H9 (cell line): ENCODE data around the gene NFKBIA. TPM values are rescaled to one million over a fixed set of nuclear protein-coding genes. Genes with fewer than 3 reads are reported as not detected.
"Not testable (repeated sequence)": the region's sequence is repeated elsewhere in the genome, so short reads cannot be mapped to it uniquely, and the experiment has no call there.

Experiments used
- DNase-seq: peaks from one replicate; pipeline ENCODE4 v3.0.0-alpha.2; 2017
- H2AFZ ChIP-seq: one replicate; pipeline ENCODE4 v1.6.1; 2013; ENCODE audit warnings: mild to moderate bottlenecking, low read length, control low read depth, moderate library complexity
- H2AK5ac ChIP-seq: 2 replicates; pipeline ENCODE4 v1.6.1; 2013; ENCODE audit warnings: low read length, control low read depth, mixed read lengths; ENCODE audit not compliant: insufficient read length
- H2BK120ac ChIP-seq: one replicate; pipeline ENCODE4 v1.6.1; 2013; ENCODE audit warnings: low read depth, mild to moderate bottlenecking, low read length, control low read depth, inconsistent platforms; ENCODE audit not compliant: poor library complexity, severe bottlenecking
- H2BK12ac ChIP-seq: 2 replicates; pipeline ENCODE4 v1.6.1; 2013; ENCODE audit warnings: low read length, control low read depth, mixed read lengths, low read depth; ENCODE audit not compliant: insufficient read length
- H2BK15ac ChIP-seq: 2 replicates; pipeline ENCODE4 v1.6.1; 2013; ENCODE audit warnings: low read depth, low read length, control low read depth
- H2BK20ac ChIP-seq: one replicate; pipeline ENCODE4 v1.6.1; 2013; ENCODE audit warnings: low read depth, mild to moderate bottlenecking, low read length, control low read depth, inconsistent platforms; ENCODE audit not compliant: poor library complexity, severe bottlenecking
- H2BK5ac ChIP-seq: 2 replicates; pipeline ENCODE4 v1.6.1; 2013; ENCODE audit warnings: low read length, control low read depth, mixed read lengths; ENCODE audit not compliant: insufficient read length
- H3K14ac ChIP-seq: 2 replicates; pipeline ENCODE4 v1.6.1; 2013; ENCODE audit warnings: low read length, control low read depth; ENCODE audit not compliant: insufficient read depth
- H3K18ac ChIP-seq: 2 replicates; pipeline ENCODE4 v1.6.1; 2013; ENCODE audit warnings: low read depth, mild to moderate bottlenecking, mixed read lengths, low read length, control low read depth; ENCODE audit not compliant: insufficient read length
- H3K23ac ChIP-seq: 2 replicates; pipeline ENCODE4 v1.6.1; 2013; ENCODE audit warnings: low read length, control low read depth, mixed read lengths, low read depth; ENCODE audit not compliant: insufficient read length
- H3K23me2 ChIP-seq: 2 replicates; pipeline ENCODE4 v1.6.1; 2013; ENCODE audit warnings: low read depth, mild to moderate bottlenecking, mixed read lengths, low read length, control low read depth; ENCODE audit not compliant: insufficient read length, poor library complexity, severe bottlenecking
- H3K27ac ChIP-seq: 2 replicates; pipeline ENCODE4 v1.5.1; 2013; ENCODE audit warnings: low read length, control low read depth, mixed read lengths, low read depth; ENCODE audit not compliant: insufficient read length
- H3K27me3 ChIP-seq: 2 replicates; pipeline ENCODE4 v1.6.1; 2013; ENCODE audit warnings: low read length, control low read depth, inconsistent platforms; ENCODE audit not compliant: insufficient read depth
- H3K4ac ChIP-seq: 2 replicates; pipeline ENCODE4 v1.6.1; 2013; ENCODE audit warnings: low read depth, mild to moderate bottlenecking, control low read depth, inconsistent platforms, low read length, moderate library complexity
- H3K4me1 ChIP-seq: 2 replicates; pipeline ENCODE4 v1.6.1; 2013; ENCODE audit warnings: low read length, control low read depth, inconsistent platforms; ENCODE audit not compliant: insufficient read depth
- H3K4me2 ChIP-seq: 2 replicates; pipeline ENCODE4 v1.6.1; 2013; ENCODE audit warnings: low read length, control low read depth, mixed read lengths; ENCODE audit not compliant: insufficient read length, insufficient read depth
- H3K56ac ChIP-seq: 2 replicates; pipeline ENCODE4 v1.6.1; 2013; ENCODE audit warnings: low read depth, mild to moderate bottlenecking, mixed read lengths, low read length, control low read depth; ENCODE audit not compliant: insufficient read length
- H3K79me1 ChIP-seq: 2 replicates; pipeline ENCODE4 v1.6.1; 2013; ENCODE audit warnings: low read depth, mild to moderate bottlenecking, moderate library complexity, low read length, control low read depth, inconsistent platforms; ENCODE audit not compliant: insufficient read depth, poor library complexity, severe bottlenecking
- H3K79me2 ChIP-seq: 2 replicates; pipeline ENCODE4 v1.6.1; 2013; ENCODE audit warnings: low read length, control low read depth, inconsistent platforms; ENCODE audit not compliant: insufficient read depth
- H3K9ac ChIP-seq: 2 replicates; pipeline ENCODE4 v1.6.1; 2013; ENCODE audit warnings: low read length, control low read depth, mixed read lengths; ENCODE audit not compliant: insufficient read length; ENCODE audit errors: extremely low read depth
- H3K9me3 ChIP-seq: one replicate; pipeline ENCODE4 v1.6.1; 2013; ENCODE audit warnings: low read depth, low read length, inconsistent platforms; ENCODE audit not compliant: control insufficient read depth
- H3T11ph ChIP-seq: one replicate; pipeline ENCODE4 v1.6.1; 2013; ENCODE audit warnings: mild to moderate bottlenecking, low read length, control low read depth, inconsistent platforms
- H4K20me1 ChIP-seq: one replicate; pipeline ENCODE4 v1.6.1; 2013; ENCODE audit not compliant: control insufficient read depth, insufficient read length, insufficient read depth
- H4K5ac ChIP-seq: 2 replicates; pipeline ENCODE4 v1.6.1; 2013; ENCODE audit warnings: low read depth, mild to moderate bottlenecking, mixed read lengths, low read length, control low read depth; ENCODE audit not compliant: insufficient read length
- H4K8ac ChIP-seq: replicated peaks from 2 replicates; pipeline ENCODE4 v1.6.1; 2013; ENCODE audit warnings: low read length, control low read depth, mixed read lengths, low read depth; ENCODE audit not compliant: insufficient read length
- H4K91ac ChIP-seq: 2 replicates; pipeline ENCODE4 v1.6.1; 2013; ENCODE audit warnings: low read depth, mild to moderate bottlenecking, moderate library complexity, mixed read lengths, low read length, control low read depth; ENCODE audit not compliant: insufficient read length
- H3K27ac Mint-ChIP-seq, 3 experiments: 2 replicates in 2 of 3; 3 replicates in 1 of 3; pipeline ENCODE4 v1.8.0; 2020 to 2021; ENCODE audit warnings: mixed read lengths in 3 of 3, mild to moderate bottlenecking in 1 of 3, moderate library complexity in 1 of 3
- H3K27me3 Mint-ChIP-seq: 2 replicates; pipeline ENCODE4 v1.8.0; 2021; ENCODE audit warnings: low read depth, mild to moderate bottlenecking, moderate library complexity, mixed read lengths
- H3K36me3 Mint-ChIP-seq, 3 experiments: 2 replicates in 2 of 3; 3 replicates in 1 of 3; pipeline ENCODE4 v1.8.0; 2020 to 2021; ENCODE audit warnings: low read depth in 3 of 3, mixed read lengths in 3 of 3; ENCODE audit not compliant: insufficient read depth in 1 of 3
- H3K4me1 Mint-ChIP-seq, 2 experiments: 2 replicates each; pipeline ENCODE4 v1.8.0; 2020; ENCODE audit warnings: mixed read lengths in 2 of 2
- H3K4me3 Mint-ChIP-seq, 2 experiments: 2 replicates in 1 of 2; 3 replicates in 1 of 2; pipeline ENCODE4 v1.8.0; 2020 to 2021; ENCODE audit warnings: mild to moderate bottlenecking in 2 of 2, mixed read lengths in 2 of 2, moderate library complexity in 1 of 2
- H3K9me3 Mint-ChIP-seq, 2 experiments: 2 replicates in 1 of 2; 3 replicates in 1 of 2; pipeline ENCODE4 v1.8.0; 2020; ENCODE audit warnings: mild to moderate bottlenecking in 2 of 2, mixed read lengths in 2 of 2, moderate library complexity in 1 of 2
- CTCF ChIP-seq: fragments of 200-600 bp; sonication (generic); conservative IDR thresholded peaks from 3 replicates; pipeline ENCODE4 v1.8.0; 2021; ENCODE audit warnings: antibody characterized with exemption, mild to moderate bottlenecking
- WGBS: extraction: QIAGEN DNeasy Blood & Tissue Kit; methylation state at CpG from one replicate; pipeline ENCODE4 v1.1.7; 2013; ENCODE audit warnings: missing lambda C conversion rate, low lambda C conversion rate, mixed read lengths; ENCODE audit not compliant: insufficient read length; ENCODE audit errors: extremely low coverage; 5-methylcytosine and 5-hydroxymethylcytosine counted together
- total RNA-seq: library from RNA; stranded (reverse); gene quantifications from 2 replicates; pipeline ENCODE4 v1.2.1, GENCODE V29; 2021

Gene NFKBIA
- total RNA-seq, 1 experiment from 2014 or later = 38.4 TPM

- no peak for TF ChIP-seq CTCF
- no peak overlapping the region for H3K27ac ChIP-seq
- H2AFZ ChIP-seq = no peak overlapping the region
- H3K9ac ChIP-seq = no peak overlapping the region
- no peaks in the 10 kb centered on the region for H3K79me1 ChIP-seq
- no peak overlapping the region for H3K14ac ChIP-seq
- H4K5ac ChIP-seq = no peak overlapping the region
- no peaks in the 10 kb centered on the region for H3K27me3 ChIP-seq
- no peak overlapping the region for H3K23ac ChIP-seq
- H3K9me3 Mint-ChIP-seq = peaks cover 3 to 9% of the 10 kb centered on the region in 2 experiments; a peak in 3 of 5 replicates
- H2BK20ac ChIP-seq = no peak overlapping the region
- H4K8ac ChIP-seq = no peak overlapping the region
- H2BK5ac ChIP-seq = no peak overlapping the region
- H3K36me3 Mint-ChIP-seq = peaks cover 0 to 5% (median 0%) of the 10 kb centered on the region in 3 experiments; a peak in 1 of 7 replicates
- no peak overlapping the region for H3K18ac ChIP-seq
- no peak overlapping the region for H2BK120ac ChIP-seq
- no peak overlapping the region for H3K4ac ChIP-seq
- no peak overlapping the region for H2AK5ac ChIP-seq
- no peaks in the 10 kb centered on the region for H3K79me2 ChIP-seq
- no peak overlapping the region for H3T11ph ChIP-seq
- peaks cover 0 to under 1% of the 10 kb centered on the region in 2 experiments; a peak in 3 of 4 replicates for H3K4me1 Mint-ChIP-seq
- H3K4me2 ChIP-seq = no peak overlapping the region
- H2BK15ac ChIP-seq = no peak overlapping the region
- H3K27me3 Mint-ChIP-seq = peaks cover 2% of the 10 kb centered on the region; the same call in 1 of the 2 replicates
- H2BK12ac ChIP-seq = no peak overlapping the region
- no peaks in the 10 kb centered on the region for H3K23me2 ChIP-seq
- H4K20me1 ChIP-seq = no peaks in the 10 kb centered on the region
- H3K56ac ChIP-seq = no peak overlapping the region
- no CpG with 5 or more reads among the region's 7 CpGs for WGBS
- H3K9me3 ChIP-seq = no peaks in the 10 kb centered on the region
- no peak overlapping the region for H3K27ac Mint-ChIP-seq
- no peak overlapping the region for H4K91ac ChIP-seq
- no peak overlapping the region for H3K4me3 Mint-ChIP-seq
- no peaks in the 10 kb centered on the region for H3K4me1 ChIP-seq
- no peak for DNase-seq
Measured at GRCh38 chr14:35374263-35374712, 30.3 kb downstream of the NFKBIA start.

- H4K91ac ChIP-seq, H3K9ac ChIP-seq, H3K18ac ChIP-seq, H2AFZ ChIP-seq, H4K8ac ChIP-seq, H3K27ac Mint-ChIP-seq, H3K9me3 ChIP-seq, H3K36me3 Mint-ChIP-seq, H2BK12ac ChIP-seq, H2BK5ac ChIP-seq, H3K4ac ChIP-seq, H3K9me3 Mint-ChIP-seq, H3K4me2 ChIP-seq, H3K14ac ChIP-seq, H3K79me2 ChIP-seq, H3K27me3 Mint-ChIP-seq, H2BK20ac ChIP-seq, H3T11ph ChIP-seq, H2BK15ac ChIP-seq, H3K27ac ChIP-seq, H3K23me2 ChIP-seq, H3K4me3 Mint-ChIP-seq, H4K5ac ChIP-seq, H3K23ac ChIP-seq, H4K20me1 ChIP-seq, DNase-seq, H2AK5ac ChIP-seq, H3K4me1 ChIP-seq, H3K27me3 ChIP-seq, H2BK120ac ChIP-seq, H3K79me1 ChIP-seq, H3K56ac ChIP-seq: not testable (repeated sequence)
- no CpG with 5 or more reads among the region's 11 CpGs for WGBS
- peaks cover 5 to 11% of the 10 kb centered on the region in 2 experiments for H3K4me1 Mint-ChIP-seq
Measured at GRCh38 chr14:35373208-35373607, 31.3 kb downstream of the NFKBIA start.
